ENCODE results near the gene NECTIN3.

DNA sequence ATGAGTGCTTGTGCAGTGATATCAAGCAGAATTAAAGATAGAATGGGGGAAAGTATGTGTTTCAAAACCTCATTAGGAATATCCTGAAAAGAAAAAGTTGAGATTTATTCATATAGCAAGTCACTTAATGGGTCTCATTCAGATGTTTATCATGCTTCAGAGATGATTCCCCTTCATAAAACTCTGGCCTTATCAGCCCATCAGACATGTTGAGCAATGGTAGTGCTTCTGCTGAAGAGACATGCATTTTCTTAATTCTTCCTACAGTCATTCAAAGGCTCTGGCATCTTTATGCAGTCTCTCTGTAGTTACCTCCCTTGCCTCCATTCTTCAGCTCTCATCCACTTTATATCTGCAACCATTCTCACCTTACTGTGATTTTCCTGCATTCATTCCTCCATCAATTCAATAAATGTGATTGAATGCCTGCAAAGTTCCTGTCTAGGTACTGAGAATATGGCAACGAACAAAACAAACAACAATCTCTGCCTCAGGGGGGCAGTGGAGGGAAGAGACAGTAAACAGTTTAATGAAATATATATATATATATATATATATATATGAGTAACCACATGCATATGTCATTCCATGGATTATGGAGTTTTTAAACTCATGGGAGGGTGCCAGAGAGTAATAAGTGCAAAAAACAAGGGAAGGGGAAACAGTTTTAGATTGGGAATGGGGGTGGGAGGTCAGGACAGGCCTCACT is 138.5 kb downstream of the NECTIN3 start:
- no peak for TF ChIP-seq EP300 (IDR thresholded peaks at IDR 0.05)
- TF ChIP-seq, protein P1, sequence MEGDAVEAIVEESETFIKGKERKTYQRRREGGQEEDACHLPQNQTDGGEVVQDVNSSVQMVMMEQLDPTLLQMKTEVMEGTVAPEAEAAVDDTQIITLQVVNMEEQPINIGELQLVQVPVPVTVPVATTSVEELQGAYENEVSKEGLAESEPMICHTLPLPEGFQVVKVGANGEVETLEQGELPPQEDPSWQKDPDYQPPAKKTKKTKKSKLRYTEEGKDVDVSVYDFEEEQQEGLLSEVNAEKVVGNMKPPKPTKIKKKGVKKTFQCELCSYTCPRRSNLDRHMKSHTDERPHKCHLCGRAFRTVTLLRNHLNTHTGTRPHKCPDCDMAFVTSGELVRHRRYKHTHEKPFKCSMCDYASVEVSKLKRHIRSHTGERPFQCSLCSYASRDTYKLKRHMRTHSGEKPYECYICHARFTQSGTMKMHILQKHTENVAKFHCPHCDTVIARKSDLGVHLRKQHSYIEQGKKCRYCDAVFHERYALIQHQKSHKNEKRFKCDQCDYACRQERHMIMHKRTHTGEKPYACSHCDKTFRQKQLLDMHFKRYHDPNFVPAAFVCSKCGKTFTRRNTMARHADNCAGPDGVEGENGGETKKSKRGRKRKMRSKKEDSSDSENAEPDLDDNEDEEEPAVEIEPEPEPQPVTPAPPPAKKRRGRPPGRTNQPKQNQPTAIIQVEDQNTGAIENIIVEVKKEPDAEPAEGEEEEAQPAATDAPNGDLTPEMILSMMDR (IDR thresholded peaks at IDR 0.05): no peak
- TF ChIP-seq POLR2A (IDR thresholded peaks at IDR 0.05): no peak

Data from ovary (tissue), 3 donors.